Measurements from ENCODE around the gene MPST.

- TF ChIP-seq POLR2A (IDR thresholded peaks at IDR 0.05) (no peak), CTCF (IDR thresholded peaks at IDR 0.05) (no peak), POLR2AphosphoS5 (IDR thresholded peaks at IDR 0.05) (no peak), EP300 (IDR thresholded peaks at IDR 0.05) (no peak)
These were observed 51.2 kb downstream of the MPST start for GRCh38 chr22:37070744-37071143.
